ENCODE measurements around the gene GNAO1.

DNA sequence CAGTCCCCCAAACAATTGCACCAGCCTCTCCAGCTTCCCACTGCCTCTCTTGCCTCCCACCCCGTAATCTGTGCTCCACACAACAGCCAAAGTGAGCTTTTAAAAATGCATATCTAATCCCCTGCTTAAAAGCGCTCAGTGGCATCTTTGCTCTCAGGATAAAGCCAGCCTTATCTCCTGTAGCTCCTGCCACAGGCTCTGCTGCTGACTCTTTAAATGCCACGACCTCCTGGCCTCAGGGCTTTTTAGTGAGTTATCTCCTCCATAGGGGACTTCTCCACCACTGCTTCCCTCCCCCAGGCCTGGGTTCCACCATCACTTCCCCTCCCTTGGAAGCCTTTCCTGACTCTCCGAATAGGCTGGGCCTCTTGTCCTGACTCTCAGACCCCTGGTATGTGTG, 98.6 kb downstream of the GNAO1 start:
- TF ChIP-seq, protein P1, sequence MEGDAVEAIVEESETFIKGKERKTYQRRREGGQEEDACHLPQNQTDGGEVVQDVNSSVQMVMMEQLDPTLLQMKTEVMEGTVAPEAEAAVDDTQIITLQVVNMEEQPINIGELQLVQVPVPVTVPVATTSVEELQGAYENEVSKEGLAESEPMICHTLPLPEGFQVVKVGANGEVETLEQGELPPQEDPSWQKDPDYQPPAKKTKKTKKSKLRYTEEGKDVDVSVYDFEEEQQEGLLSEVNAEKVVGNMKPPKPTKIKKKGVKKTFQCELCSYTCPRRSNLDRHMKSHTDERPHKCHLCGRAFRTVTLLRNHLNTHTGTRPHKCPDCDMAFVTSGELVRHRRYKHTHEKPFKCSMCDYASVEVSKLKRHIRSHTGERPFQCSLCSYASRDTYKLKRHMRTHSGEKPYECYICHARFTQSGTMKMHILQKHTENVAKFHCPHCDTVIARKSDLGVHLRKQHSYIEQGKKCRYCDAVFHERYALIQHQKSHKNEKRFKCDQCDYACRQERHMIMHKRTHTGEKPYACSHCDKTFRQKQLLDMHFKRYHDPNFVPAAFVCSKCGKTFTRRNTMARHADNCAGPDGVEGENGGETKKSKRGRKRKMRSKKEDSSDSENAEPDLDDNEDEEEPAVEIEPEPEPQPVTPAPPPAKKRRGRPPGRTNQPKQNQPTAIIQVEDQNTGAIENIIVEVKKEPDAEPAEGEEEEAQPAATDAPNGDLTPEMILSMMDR (conservative IDR thresholded peaks at IDR 0.05): no peak
- TF ChIP-seq ZFX (IDR thresholded peaks at IDR 0.05): no peak
